IPS-18a (cell line): Measurements from ENCODE around the gene E2F8.

Experiments
- H3K27ac ChIP-seq: one replicate; pipeline ENCODE4 v1.5.1; 2013; ENCODE audit warnings: low read length
- H3K27me3 ChIP-seq: one replicate; pipeline ENCODE4 v1.6.1; 2013; ENCODE audit warnings: mild to moderate bottlenecking, low read length; ENCODE audit not compliant: control insufficient read depth, insufficient read depth
- H3K36me3 ChIP-seq: one replicate; pipeline ENCODE4 v1.6.1; 2013; ENCODE audit warnings: low read depth, low read length; ENCODE audit not compliant: control insufficient read depth
- H3K4me1 ChIP-seq: one replicate; pipeline ENCODE4 v1.6.1; 2013; ENCODE audit warnings: low read depth, low read length; ENCODE audit not compliant: control insufficient read depth
- H3K4me3 ChIP-seq: one replicate; pipeline ENCODE4 v1.5.1; 2013; ENCODE audit warnings: low read length
- H3K9ac ChIP-seq: one replicate; pipeline ENCODE4 v1.6.1; 2013; ENCODE audit warnings: mild to moderate bottlenecking, low read length, moderate library complexity
- H3K9me3 ChIP-seq: one replicate; pipeline ENCODE4 v1.6.1; 2013; ENCODE audit warnings: low read depth, low read length; ENCODE audit not compliant: control insufficient read depth

Gene E2F8

DNA sequence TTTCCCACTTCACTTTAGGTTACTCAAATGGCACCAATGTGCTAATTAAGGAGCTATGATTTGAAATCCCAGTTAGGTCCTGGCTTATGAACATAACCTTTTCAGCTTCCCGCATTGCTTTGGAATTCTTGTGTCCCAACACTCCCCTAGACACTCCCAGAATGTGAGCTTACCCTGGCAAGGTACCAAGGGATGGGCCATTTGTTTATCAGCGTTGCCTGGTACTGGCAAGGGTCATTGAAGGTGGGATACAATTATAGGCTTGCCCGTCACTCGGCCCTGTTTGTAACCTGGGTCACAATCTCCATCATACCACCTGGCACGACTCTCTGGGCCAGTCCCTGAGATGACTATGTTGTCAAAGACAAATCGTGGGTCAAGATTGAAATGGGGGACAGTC lies 44.3 kb downstream of the E2F8 start:
- no peaks in the 10 kb centered on the region for H3K9me3 ChIP-seq
- H3K4me1 ChIP-seq = no peaks in the 10 kb centered on the region
- no peaks in the 10 kb centered on the region for H3K27me3 ChIP-seq
- no peak overlapping the region for H3K4me3 ChIP-seq
- no peak overlapping the region for H3K9ac ChIP-seq
- no peaks in the 10 kb centered on the region for H3K36me3 ChIP-seq
- H3K27ac ChIP-seq = no peak overlapping the region

DNA sequence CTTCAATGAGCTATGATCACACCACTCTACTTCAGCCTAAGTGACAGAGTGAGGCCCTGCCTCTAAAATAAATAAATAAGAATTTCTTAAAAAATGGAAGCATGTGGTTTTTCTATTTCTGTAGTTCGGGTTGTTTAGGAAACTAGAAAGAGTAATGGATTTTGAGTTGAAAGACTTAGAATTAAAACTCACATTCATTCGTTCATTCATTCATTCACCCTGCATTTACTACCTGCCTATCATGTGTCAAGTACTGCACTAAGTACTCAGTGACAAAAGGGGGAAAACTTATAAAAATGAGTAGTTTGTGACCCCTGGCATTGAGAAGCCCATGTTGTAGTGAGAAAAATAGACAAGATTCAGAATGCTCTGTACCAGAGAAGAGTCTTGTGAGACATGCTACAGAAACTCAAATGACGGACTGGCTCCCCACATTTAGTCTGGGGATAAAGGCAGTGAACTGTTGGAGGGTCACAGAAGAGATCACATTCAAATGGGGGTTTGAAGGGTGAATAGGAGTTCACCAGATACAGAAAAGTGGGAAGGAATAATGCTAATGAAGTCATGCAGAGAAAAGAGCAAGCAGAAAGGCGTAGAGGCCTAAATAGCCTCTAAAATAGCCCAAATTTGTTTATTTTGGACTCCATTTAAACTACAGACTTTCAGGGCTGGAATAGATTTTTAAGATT lies 46.0 kb downstream of the E2F8 start:
- Histone ChIP-seq H3K4me1 (no peaks in the 10 kb centered on the region), H3K27ac (no peak overlapping the region), H3K4me3 (no peak overlapping the region), H3K9ac (no peak overlapping the region), H3K27me3 (no peaks in the 10 kb centered on the region), H3K9me3 (no peaks in the 10 kb centered on the region), H3K36me3 (no peaks in the 10 kb centered on the region)

DNA sequence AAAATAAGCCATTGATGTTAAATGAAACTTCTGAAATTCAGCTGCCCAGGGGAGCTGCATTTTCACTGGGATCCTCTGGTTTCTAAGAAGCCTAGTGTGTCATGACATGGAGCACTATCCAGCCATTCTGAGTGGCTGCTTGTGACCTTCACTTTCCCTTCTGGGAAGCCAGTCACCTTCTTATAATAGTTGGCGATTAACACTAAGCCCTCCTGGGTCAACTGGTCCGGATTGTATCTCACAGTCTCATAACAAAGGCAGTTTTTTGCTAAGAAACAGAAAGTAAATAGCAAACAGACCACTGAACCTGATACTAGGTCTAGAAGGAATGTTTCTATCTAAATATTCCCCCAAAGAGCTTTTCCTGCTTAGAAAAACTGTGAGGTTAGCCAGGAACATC lies 46.8 kb downstream of the E2F8 start:
- no peaks in the 10 kb centered on the region for H3K27me3 ChIP-seq
- no peaks in the 10 kb centered on the region for H3K4me1 ChIP-seq
- H3K9ac ChIP-seq = no peak overlapping the region
- H3K4me3 ChIP-seq = no peak overlapping the region
- H3K27ac ChIP-seq = no peak overlapping the region
- no peaks in the 10 kb centered on the region for H3K9me3 ChIP-seq
- H3K36me3 ChIP-seq = no peaks in the 10 kb centered on the region

GRCh38 chr11:19191530-19192169 lies 49.1 kb downstream of the E2F8 start:
- Histone ChIP-seq H3K9me3 (no peaks in the 10 kb centered on the region), H3K9ac (no peak overlapping the region), H3K4me3 (no peak overlapping the region), H3K27me3 (no peaks in the 10 kb centered on the region), H3K36me3 (no peaks in the 10 kb centered on the region), H3K4me1 (no peaks in the 10 kb centered on the region), H3K27ac (no peak overlapping the region)

DNA sequence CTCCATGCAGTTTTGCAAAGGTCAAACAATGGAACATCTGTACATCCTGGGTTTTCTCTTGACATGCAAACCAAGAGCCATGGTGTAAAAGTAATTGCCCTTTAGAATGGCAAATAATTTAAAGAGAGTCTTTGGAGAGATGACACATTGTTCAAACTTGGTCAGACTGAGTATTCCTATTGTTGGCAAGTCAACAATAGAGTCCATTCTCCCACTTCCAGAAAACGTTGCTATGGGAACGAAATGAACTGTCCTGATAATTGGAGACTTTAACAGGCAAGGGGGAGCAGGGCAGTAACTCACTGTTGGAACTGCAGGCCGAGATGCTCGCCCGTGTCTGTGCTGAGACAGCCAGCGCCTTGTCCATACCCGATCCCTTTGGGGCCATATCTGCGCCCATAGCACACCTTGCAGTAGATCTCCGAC lies 52.9 kb downstream of the E2F8 start:
- Histone ChIP-seq H3K4me1 (no peaks in the 10 kb centered on the region), H3K36me3 (no peaks in the 10 kb centered on the region), H3K9me3 (no peaks in the 10 kb centered on the region), H3K27me3 (no peaks in the 10 kb centered on the region), H3K27ac (no peak overlapping the region), H3K9ac (no peak overlapping the region), H3K4me3 (no peak overlapping the region)

- H3K9me3 ChIP-seq = no peaks in the 10 kb centered on the region
- H3K27me3 ChIP-seq = no peaks in the 10 kb centered on the region
- no peaks in the 10 kb centered on the region for H3K36me3 ChIP-seq
- H3K9ac ChIP-seq = no peak overlapping the region
- H3K4me3 ChIP-seq = no peak overlapping the region
- H3K4me1 ChIP-seq = no peaks in the 10 kb centered on the region
- H3K27ac ChIP-seq = no peak overlapping the region
Observed at GRCh38 chr11:19187114-19187832, 53.5 kb downstream of the E2F8 start.

GRCh38 chr11:19185516-19186052 lies 55.2 kb downstream of the E2F8 start:
- H3K9me3 ChIP-seq = no peaks in the 10 kb centered on the region
- no peaks in the 10 kb centered on the region for H3K27me3 ChIP-seq
- H3K36me3 ChIP-seq = no peaks in the 10 kb centered on the region
- H3K9ac ChIP-seq = no peak overlapping the region
- no peaks in the 10 kb centered on the region for H3K4me1 ChIP-seq
- no peak overlapping the region for H3K4me3 ChIP-seq
- H3K27ac ChIP-seq = no peak overlapping the region

GRCh38 chr11:19185036-19185435 lies 55.7 kb downstream of the E2F8 start:
- Histone ChIP-seq H3K27me3 (no peaks in the 10 kb centered on the region), H3K9me3 (no peaks in the 10 kb centered on the region), H3K9ac (no peak overlapping the region), H3K27ac (no peak overlapping the region), H3K36me3 (no peaks in the 10 kb centered on the region), H3K4me1 (no peaks in the 10 kb centered on the region), H3K4me3 (no peak overlapping the region)

DNA sequence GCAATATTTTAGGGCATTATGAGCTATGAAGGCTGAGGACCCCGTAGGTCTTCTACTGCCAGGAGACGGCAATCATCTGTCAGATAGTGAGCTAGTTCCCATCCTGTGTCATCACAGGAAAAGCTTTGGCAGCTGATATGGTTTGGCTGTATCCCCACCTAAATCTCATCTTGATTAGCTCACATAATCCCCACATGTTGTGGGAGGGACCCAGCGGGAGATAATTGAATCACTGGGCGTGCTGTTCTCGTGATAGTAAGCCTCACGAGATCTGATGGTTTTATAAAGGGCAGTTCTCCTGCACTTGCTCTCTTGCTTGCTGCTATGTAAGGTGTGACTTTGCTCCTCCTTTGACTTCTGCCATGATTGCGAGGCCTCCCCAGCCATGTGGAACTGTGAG lies 57.1 kb downstream of the E2F8 start:
- no peaks in the 10 kb centered on the region for H3K9me3 ChIP-seq
- H3K9ac ChIP-seq = no peak overlapping the region
- no peaks in the 10 kb centered on the region for H3K36me3 ChIP-seq
- no peak overlapping the region for H3K4me3 ChIP-seq
- no peaks in the 10 kb centered on the region for H3K4me1 ChIP-seq
- H3K27ac ChIP-seq = no peak overlapping the region
- H3K27me3 ChIP-seq = no peaks in the 10 kb centered on the region

DNA sequence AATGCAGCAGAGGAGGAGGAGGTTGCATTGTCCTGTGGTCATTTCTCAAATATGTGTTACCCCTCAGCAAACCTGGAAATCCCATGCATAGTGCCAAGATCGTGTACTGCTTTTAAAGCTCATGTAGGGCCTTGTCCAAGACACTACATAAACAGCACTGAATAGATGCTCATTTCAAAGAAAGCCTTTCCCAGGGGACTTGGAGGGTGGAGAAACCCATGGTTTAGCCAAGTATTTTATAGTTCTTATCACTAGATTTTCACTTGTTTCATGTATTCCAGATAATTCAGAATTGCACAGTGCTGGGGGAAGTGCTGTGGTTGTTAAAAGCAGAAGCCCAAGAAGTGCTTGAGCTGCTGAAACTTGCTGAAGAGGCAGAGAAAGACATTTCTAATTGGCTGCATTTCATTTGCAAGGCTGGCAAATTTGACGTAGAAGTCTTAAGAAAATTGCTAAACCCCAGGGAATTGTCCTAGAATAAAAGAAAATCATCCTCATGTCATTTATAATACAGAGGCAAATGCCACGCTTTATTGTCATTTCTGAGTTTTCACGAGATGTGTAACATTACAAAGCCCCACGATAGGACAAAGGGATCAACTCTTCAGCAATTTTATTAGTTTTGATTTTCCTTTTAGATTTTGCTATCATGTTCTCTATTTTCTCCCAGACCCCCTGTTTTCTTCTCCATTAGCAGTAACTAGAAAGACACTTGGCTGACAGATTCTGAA lies 59.0 kb downstream of the E2F8 start:
- Histone ChIP-seq H3K9ac (no peak overlapping the region), H3K9me3 (no peaks in the 10 kb centered on the region)

DNA sequence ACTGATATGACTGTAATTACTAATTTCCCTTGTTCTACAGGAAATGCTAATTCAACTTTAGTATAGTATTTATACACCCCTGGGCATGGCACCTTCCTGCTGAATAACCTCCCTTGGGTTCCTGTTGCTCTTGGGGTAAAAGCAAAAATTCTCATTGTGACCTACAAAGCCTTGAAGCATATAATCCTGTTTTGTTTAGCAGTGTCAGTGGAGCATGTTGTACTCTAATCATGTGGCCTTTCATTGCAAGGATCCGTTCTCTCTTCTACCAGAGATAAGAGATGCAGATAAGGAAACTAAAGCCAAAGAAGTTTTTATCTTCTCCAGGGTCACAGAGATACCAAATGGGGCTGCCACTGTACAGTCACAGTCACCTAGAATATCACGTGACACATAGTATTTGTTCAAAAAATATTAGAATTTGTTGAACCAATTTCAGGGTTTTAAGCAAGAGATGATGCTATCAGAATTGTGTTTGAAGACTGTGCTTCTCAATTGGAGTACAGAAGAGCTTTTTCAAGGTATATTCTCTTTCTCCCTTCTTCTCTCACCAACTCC lies 64.0 kb downstream of the E2F8 start:
- Histone ChIP-seq H3K9ac (no peak overlapping the region), H3K27ac (no peak overlapping the region), H3K9me3 (no peaks in the 10 kb centered on the region)

More for the DNA sequence above, 59.0 kb downstream of the E2F8 start:
- Histone ChIP-seq H3K4me3 (no peak overlapping the region), H3K27me3 (no peaks in the 10 kb centered on the region), H3K4me1 (no peaks in the 10 kb centered on the region), H3K27ac (no peak overlapping the region), H3K36me3 (peaks cover 5% of the 10 kb centered on the region)

More for the DNA sequence above, 64.0 kb downstream of the E2F8 start:
- Histone ChIP-seq H3K4me1 (no peaks in the 10 kb centered on the region), H3K27me3 (no peaks in the 10 kb centered on the region), H3K4me3 (no peak overlapping the region), H3K36me3 (peaks cover 30% of the 10 kb centered on the region)
